Neural progenitor cell (in vitro differentiated cells): ENCODE results near the gene MYO5A. TPM values are rescaled to one million over a fixed set of nuclear protein-coding genes. Genes with fewer than 3 reads are reported as not detected.
"Not testable (repeated sequence)": the region's sequence is repeated elsewhere in the genome, so short reads cannot be mapped to it uniquely, and the experiment has no call there.

ENCODE experiments used
- DNase-seq: peaks from one replicate; pipeline ENCODE4 v3.0.0-alpha.2; 2016; ENCODE audit warnings: low spot score
- H2AFZ ChIP-seq: fragments of 200-600 bp; sonication (generic); replicated peaks from 2 replicates; pipeline ENCODE4 v1.6.1; 2016; ENCODE audit warnings: antibody characterized with exemption
- H3F3A ChIP-seq: fragments of 200-600 bp; sonication (generic); 2 replicates; pipeline ENCODE4 v1.6.1; 2016; ENCODE audit warnings: antibody characterized with exemption, low read depth
- H3K27ac ChIP-seq: fragments of 200-600 bp; sonication (generic); 2 replicates; pipeline ENCODE4 v1.5.1; 2016; ENCODE audit warnings: mild to moderate bottlenecking
- H3K27me3 ChIP-seq: fragments of 200-600 bp; sonication (generic); 2 replicates; pipeline ENCODE4 v1.6.1; 2016; ENCODE audit warnings: mild to moderate bottlenecking, moderate library complexity
- H3K36me3 ChIP-seq: fragments of 200-600 bp; sonication (generic); 2 replicates; pipeline ENCODE4 v1.5.1; 2016
- H3K4me1 ChIP-seq: fragments of 200-600 bp; sonication (generic); 2 replicates; pipeline ENCODE4 v1.6.1; 2016; ENCODE audit warnings: mixed run types
- H3K4me2 ChIP-seq: fragments of 200-600 bp; sonication (generic); 2 replicates; pipeline ENCODE4 v1.6.1; 2016
- H3K4me3 ChIP-seq: fragments of 200-600 bp; sonication (generic); 2 replicates; pipeline ENCODE4 v1.5.1; 2016
- H3K79me2 ChIP-seq: fragments of 200-600 bp; sonication (generic); 2 replicates; pipeline ENCODE4 v1.6.1; 2016; ENCODE audit warnings: low read depth
- H3K9ac ChIP-seq: fragments of 200-600 bp; sonication (generic); 2 replicates; pipeline ENCODE4 v1.6.1; 2016
- H3K9me3 ChIP-seq: fragments of 200-600 bp; sonication (generic); 2 replicates; pipeline ENCODE4 v1.5.1; 2016; ENCODE audit warnings: low read depth
- H4K20me1 ChIP-seq: fragments of 200-600 bp; sonication (generic); 2 replicates; pipeline ENCODE4 v1.6.1; 2016; ENCODE audit warnings: low read depth
- H3K27ac Mint-ChIP-seq: 3 replicates; pipeline ENCODE4 v1.8.0; 2021; ENCODE audit warnings: mixed read lengths
- H3K27me3 Mint-ChIP-seq: 2 replicates; pipeline ENCODE4 v1.8.0; 2022; ENCODE audit warnings: low read depth, mild to moderate bottlenecking, inconsistent platforms, moderate library complexity, mixed read lengths; ENCODE audit not compliant: insufficient read depth
- H3K36me3 Mint-ChIP-seq: 3 replicates; pipeline ENCODE4 v1.8.0; 2021; ENCODE audit warnings: mixed read lengths
- H3K4me1 Mint-ChIP-seq: 3 replicates; pipeline ENCODE4 v1.8.0; 2021; ENCODE audit warnings: mixed read lengths
- H3K4me3 Mint-ChIP-seq: 3 replicates; pipeline ENCODE4 v1.8.0; 2021; ENCODE audit warnings: mild to moderate bottlenecking, moderate library complexity, mixed read lengths
- H3K9me3 Mint-ChIP-seq: 3 replicates; pipeline ENCODE4 v1.8.0; 2020; ENCODE audit warnings: mixed read lengths
- CTCF ChIP-seq: fragments of 200-600 bp; sonication (generic); IDR thresholded peaks from 2 replicates; pipeline ENCODE4 v1.5.1; 2017; ENCODE audit warnings: antibody characterized with exemption, mild to moderate bottlenecking
- EZH2 ChIP-seq: fragments of 200-600 bp; sonication (generic); IDR thresholded peaks from 2 replicates; pipeline ENCODE4 v1.6.1; 2017; ENCODE audit warnings: antibody characterized with exemption, mild to moderate bottlenecking, moderate library complexity
- EZH2phosphoT487 ChIP-seq: fragments of 200-600 bp; sonication (generic); IDR thresholded peaks from 2 replicates; pipeline ENCODE4 v1.6.1; 2017; ENCODE audit warnings: antibody characterized with exemption
- total RNA-seq: library from RNA; depleted of rRNA; stranded (reverse); fragments of >200 nt; gene quantifications from 2 replicates; pipeline ENCODE4 v1.2.3, GENCODE V29; 2015; ENCODE audit warnings: low replicate concordance

Gene MYO5A
- total RNA-seq, 1 donor from 2014 or later = 34.3 TPM

DNA sequence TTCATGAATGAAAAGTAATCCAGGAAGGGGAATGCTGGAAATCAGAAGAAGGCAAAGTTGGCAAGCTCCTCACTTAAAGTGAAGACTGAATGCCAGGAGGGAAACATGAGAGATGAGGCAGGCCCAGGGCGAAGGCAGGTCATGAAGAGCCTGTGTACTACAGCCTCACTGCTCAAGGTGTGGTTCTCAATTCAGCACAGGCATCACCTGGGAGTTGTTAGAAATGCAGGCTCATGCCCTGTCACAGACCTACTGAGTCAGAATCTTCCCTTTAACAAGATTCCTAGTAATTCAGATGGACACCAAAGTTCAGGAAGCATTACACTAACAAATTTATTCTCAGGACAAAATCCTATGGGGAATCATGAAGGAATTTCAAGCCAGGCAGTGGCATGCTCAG, 14.2 kb downstream of the MYO5A start:
- no peaks in the 10 kb centered on the region for H3F3A ChIP-seq
- no peaks in the 10 kb centered on the region for H3K79me2 ChIP-seq
- peaks cover 16% of the 10 kb centered on the region for H3K4me1 ChIP-seq
- H3K27me3 Mint-ChIP-seq = no peaks in the 10 kb centered on the region
- H3K27ac Mint-ChIP-seq = no peak overlapping the region
- no peak overlapping the region for H3K4me3 Mint-ChIP-seq
- no peaks in the 10 kb centered on the region for H3K27me3 ChIP-seq
- H2AFZ ChIP-seq = no peak overlapping the region
- no peak overlapping the region for H3K27ac ChIP-seq
- TF ChIP-seq CTCF = no peak
- TF ChIP-seq EZH2 = no peak
- TF ChIP-seq EZH2phosphoT487 = no peak
- H3K9ac ChIP-seq = no peak overlapping the region
- peaks cover 13% of the 10 kb centered on the region for H4K20me1 ChIP-seq
- no peak for DNase-seq
- no peaks in the 10 kb centered on the region for H3K36me3 ChIP-seq
- H3K4me1 Mint-ChIP-seq = no peaks in the 10 kb centered on the region
- no peaks in the 10 kb centered on the region for H3K36me3 Mint-ChIP-seq
- no peak overlapping the region for H3K4me2 ChIP-seq
- H3K4me3 ChIP-seq = no peak overlapping the region
- H3K9me3 Mint-ChIP-seq = no peaks in the 10 kb centered on the region
- H3K9me3 ChIP-seq = no peaks in the 10 kb centered on the region

DNA sequence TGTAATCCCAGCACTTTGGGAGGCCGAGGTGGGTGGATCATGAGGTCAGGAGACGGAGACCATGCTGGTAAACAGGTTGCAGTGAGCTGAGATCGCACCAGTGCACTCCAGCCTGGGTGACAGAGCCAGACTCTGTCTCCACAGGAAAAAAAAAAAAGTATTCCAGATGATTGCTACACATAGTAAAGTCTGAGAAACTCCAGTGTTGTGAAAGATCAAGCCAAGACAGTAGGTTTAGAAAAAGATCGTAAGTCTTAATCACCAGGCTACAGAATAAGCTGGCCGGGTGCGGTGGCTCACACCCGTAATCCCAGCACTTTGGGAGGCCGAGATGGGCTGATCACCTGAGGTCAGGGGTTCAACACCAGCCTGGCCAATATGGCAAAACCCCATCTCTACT, 15.8 kb downstream of the MYO5A start:
- not testable (repeated sequence) for H3K27ac Mint-ChIP-seq, H3K4me3 Mint-ChIP-seq, H2AFZ ChIP-seq, H3K36me3 Mint-ChIP-seq, H3K9me3 ChIP-seq, H3K4me1 Mint-ChIP-seq, H3K36me3 ChIP-seq, H3K79me2 ChIP-seq, H3K27me3 ChIP-seq, H3K27me3 Mint-ChIP-seq, DNase-seq, H3K4me3 ChIP-seq, H3F3A ChIP-seq, H3K9me3 Mint-ChIP-seq, H3K9ac ChIP-seq, H3K27ac ChIP-seq, H3K4me2 ChIP-seq
- Histone ChIP-seq H3K4me1 (peaks cover 24% of the 10 kb centered on the region), H4K20me1 (peaks cover 21% of the 10 kb centered on the region)

DNA sequence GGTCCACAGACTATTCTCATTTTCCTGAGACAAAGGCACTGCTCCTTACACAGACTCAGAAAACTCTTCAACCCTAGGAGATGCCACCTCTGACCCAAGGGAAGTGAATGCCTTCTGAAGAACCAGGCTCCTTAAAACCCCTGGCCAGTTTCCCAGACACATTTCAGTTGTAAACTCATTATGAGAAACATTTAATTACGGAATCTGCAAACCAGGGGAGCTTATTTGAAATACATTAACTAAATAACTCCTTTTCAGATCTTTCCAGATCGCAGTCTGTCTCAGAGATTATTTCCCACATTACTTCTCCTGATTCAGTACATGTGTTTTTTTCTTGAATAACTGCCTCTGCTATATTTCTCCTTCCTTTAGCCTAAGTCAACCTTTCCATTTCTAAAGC, 17.6 kb downstream of the MYO5A start:
- Histone ChIP-seq H3K9me3 (no peaks in the 10 kb centered on the region), H3K4me2 (no peak overlapping the region), H3K79me2 (peaks cover 4% of the 10 kb centered on the region), H2AFZ (no peak overlapping the region), H3K4me1 (peaks cover 24% of the 10 kb centered on the region), H3K9ac (no peak overlapping the region), H3K27me3 (no peaks in the 10 kb centered on the region), H3F3A (no peaks in the 10 kb centered on the region), H4K20me1 (peaks cover 21% of the 10 kb centered on the region), H3K4me3 (no peak overlapping the region), H3K27ac (no peak overlapping the region), H3K36me3 (no peaks in the 10 kb centered on the region)
- Mint-ChIP-seq H3K4me1 (no peaks in the 10 kb centered on the region), H3K4me3 (no peak overlapping the region), H3K27ac (no peak overlapping the region), H3K36me3 (no peaks in the 10 kb centered on the region), H3K9me3 (no peaks in the 10 kb centered on the region), H3K27me3 (no peaks in the 10 kb centered on the region)
- DNase-seq = no peak
- TF ChIP-seq CTCF = no peak
- no peak for TF ChIP-seq EZH2phosphoT487

DNA sequence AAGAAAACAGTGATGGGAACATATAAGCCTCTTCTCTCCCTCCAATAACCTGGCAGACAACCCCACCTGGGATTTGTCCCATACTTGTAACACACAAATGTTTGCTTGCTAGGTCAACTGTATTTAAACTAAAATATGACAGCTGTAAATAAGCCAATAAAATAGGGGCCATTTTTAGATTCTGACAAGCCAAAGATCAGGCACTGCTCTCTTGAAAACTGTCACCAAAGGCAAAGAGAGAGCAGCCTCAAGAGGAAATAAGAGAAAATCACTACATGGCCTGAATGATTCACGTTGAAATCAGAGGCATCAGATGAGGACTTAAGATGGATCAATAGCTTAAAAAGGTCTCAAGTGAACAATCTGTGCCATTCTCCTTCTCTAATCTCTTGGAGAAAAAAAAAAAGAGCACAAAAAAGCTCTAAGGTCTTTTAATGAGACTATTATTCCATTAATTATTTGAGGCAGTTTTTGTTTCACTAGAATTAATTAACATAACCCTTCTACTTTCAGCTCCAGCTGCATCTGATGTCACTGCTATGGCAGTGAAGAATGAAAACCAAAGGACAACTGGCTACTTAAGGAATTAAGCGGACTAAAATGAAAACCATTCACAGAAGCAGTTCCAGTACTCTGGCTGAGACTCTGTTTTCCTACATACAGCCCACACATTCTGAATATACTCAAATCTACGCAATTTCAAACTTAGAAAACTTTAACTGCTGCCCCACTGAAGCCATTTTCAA, 19.0 kb downstream of the MYO5A start:
- H3K79me2 ChIP-seq = peaks cover 8% of the 10 kb centered on the region

More for the DNA sequence above, 19.0 kb downstream of the MYO5A start:
- no peaks in the 10 kb centered on the region for H3K9me3 Mint-ChIP-seq
- H3K4me3 ChIP-seq = no peak overlapping the region
- H3K36me3 ChIP-seq = no peaks in the 10 kb centered on the region
- DNase-seq = peak; percentile 9
- TF ChIP-seq EZH2 (no peak), EZH2phosphoT487 (peak; percentile 64)
- no peak overlapping the region for H3K27ac ChIP-seq
- H3K36me3 Mint-ChIP-seq = no peaks in the 10 kb centered on the region
- no peaks in the 10 kb centered on the region for H3K27me3 ChIP-seq
- H3K4me1 ChIP-seq = peaks cover 24% of the 10 kb centered on the region
- no peaks in the 10 kb centered on the region for H3K4me1 Mint-ChIP-seq
- peaks cover 21% of the 10 kb centered on the region for H4K20me1 ChIP-seq
- H3K9ac ChIP-seq = no peak overlapping the region
- H3K9me3 ChIP-seq = no peaks in the 10 kb centered on the region
- no peak overlapping the region for H3K4me3 Mint-ChIP-seq
- H3K27ac Mint-ChIP-seq = no peak overlapping the region
- H2AFZ ChIP-seq = no peak overlapping the region
- H3K4me2 ChIP-seq = peak overlapping the region; percentile 12
- no peaks in the 10 kb centered on the region for H3K27me3 Mint-ChIP-seq
- no peaks in the 10 kb centered on the region for H3F3A ChIP-seq
